GM13976 (cell line): ENCODE measurements around the gene CDKN2A.

Experiments
- DNase-seq: peaks from one replicate; pipeline ENCODE4 v3.0.0; 2012; ENCODE audit warnings: low spot score
- CTCF ChIP-seq: IDR thresholded peaks from 2 replicates; pipeline ENCODE4 v1.5.1; 2012; ENCODE audit warnings: borderline replicate concordance, mild to moderate bottlenecking; ENCODE audit not compliant: insufficient read depth; ENCODE audit errors: extremely low read depth, missing control alignments, control extremely low read depth
- in situ Hi-C: fragments of 300-500 bp; cut with MboI; formaldehyde crosslinking; loops from one replicate; pipeline ENCODE4 v1.12.0; 2022; ENCODE audit warnings: low sequenced_read_pairs, mixed read lengths, inconsistent platforms; ENCODE audit not compliant: unreplicated experiment

The CDKN2A gene

GRCh38 chr9:21958833-21959232 lies 35.4 kb downstream of the CDKN2A start:
- in situ Hi-C loops: no loop called here

GRCh38 chr9:21945606-21946005 lies 48.6 kb downstream of the CDKN2A start:
- in situ Hi-C loops: no loop called here
- DNase-seq: no peak
- no peak for TF ChIP-seq CTCF

More at GRCh38 chr9:21958833-21959232, 35.4 kb downstream of the CDKN2A start:
- DNase-seq: no peak
- TF ChIP-seq CTCF: no peak

GRCh38 chr9:21943464-21943863 lies 50.7 kb downstream of the CDKN2A start:
- in situ Hi-C loops: no loop called here
- DNase-seq: no peak
- no peak for TF ChIP-seq CTCF

GRCh38 chr9:21941337-21941995 lies 52.7 kb downstream of the CDKN2A start:
- DNase-seq: no peak
- TF ChIP-seq CTCF: no peak
- in situ Hi-C loops: no loop called here

- TF ChIP-seq CTCF: no peak
- in situ Hi-C loops: no loop called here
These were observed 58.0 kb downstream of the CDKN2A start for GRCh38 chr9:21936161-21936560.

GRCh38 chr9:21935631-21936030 lies 58.6 kb downstream of the CDKN2A start:
- TF ChIP-seq CTCF: no peak
- in situ Hi-C loops: no loop called here
- no peak for DNase-seq

More at GRCh38 chr9:21936161-21936560, 58.0 kb downstream of the CDKN2A start:
- DNase-seq: no peak
